HG02970 (cell line): ENCODE results near the gene OR11L1.

Experiments
- ATAC-seq: cut with Tn5 transposase; IDR thresholded peaks from one replicate; pipeline ENCODE4 v1.9.1; 2021; ENCODE audit warnings: mild to moderate bottlenecking, moderate library complexity, moderate number of reproducible peaks; ENCODE audit not compliant: unreplicated experiment, low FRiP score

The OR11L1 gene

GRCh38 chr1:247841796-247842195 lies at the start of gene OR11L1:
TSS of gene OR11L1 (minus strand) at chr1:247841896. CDS start at chr1:247841896, 0 bp downstream.
- ATAC-seq: no peak

DNA sequence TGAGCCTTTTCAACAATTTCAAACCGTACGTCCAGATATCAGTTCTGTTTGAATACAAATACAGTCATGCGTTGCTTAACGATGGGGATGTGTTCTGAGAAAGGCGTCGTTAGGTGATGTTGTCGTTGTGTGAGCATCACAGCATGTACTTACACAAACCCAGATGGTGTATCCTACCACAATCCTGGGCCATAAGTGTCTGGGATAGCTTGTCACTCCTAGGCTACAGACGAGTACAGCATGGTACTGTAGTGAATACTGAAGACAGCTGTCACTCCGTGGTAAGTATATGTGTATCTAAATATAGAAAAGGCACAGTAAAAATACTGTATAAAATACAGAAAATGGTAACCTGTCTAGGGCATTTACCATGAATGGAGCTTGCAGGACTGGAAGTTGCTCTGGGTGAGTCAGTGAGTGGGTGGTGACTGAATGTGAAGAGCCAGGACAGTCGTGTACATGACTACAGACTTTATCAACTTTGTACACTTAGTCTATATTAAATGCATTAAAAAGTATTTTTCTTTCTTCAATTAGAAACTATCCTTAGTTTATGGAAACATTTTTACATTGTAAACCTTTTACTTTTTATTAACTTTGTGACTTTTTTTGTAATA lies 43.2 kb upstream of the OR11L1 start:
- ATAC-seq: no peak

DNA sequence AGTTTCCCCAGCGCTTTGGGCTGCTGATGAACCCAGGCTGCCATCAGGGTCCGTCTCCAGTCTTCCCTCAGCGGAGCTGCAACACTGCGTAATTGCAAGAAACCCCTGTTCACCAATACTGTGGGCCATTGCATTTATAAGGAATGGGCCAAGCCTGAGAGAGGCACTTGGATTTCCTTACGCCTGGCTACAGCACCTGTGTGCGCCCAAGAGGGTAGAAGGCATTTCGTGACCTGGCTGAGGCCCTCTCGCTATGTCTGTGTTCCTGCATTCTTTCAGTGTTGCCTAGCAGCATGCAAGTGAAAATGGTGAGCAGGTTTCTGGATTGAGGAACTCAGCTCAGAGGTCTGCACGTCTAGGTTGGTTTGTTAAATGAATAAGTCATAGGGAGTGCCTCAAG lies 41.6 kb upstream of the OR11L1 start:
- no peak for ATAC-seq

GRCh38 chr1:247865416-247865815 lies 23.7 kb upstream of the OR11L1 start:
- ATAC-seq: no peak

GRCh38 chr1:247864644-247865043 lies 22.9 kb upstream of the OR11L1 start:
- no peak for ATAC-seq

- no peak for ATAC-seq
Observed at GRCh38 chr1:247862756-247863155, 21.1 kb upstream of the OR11L1 start.

DNA sequence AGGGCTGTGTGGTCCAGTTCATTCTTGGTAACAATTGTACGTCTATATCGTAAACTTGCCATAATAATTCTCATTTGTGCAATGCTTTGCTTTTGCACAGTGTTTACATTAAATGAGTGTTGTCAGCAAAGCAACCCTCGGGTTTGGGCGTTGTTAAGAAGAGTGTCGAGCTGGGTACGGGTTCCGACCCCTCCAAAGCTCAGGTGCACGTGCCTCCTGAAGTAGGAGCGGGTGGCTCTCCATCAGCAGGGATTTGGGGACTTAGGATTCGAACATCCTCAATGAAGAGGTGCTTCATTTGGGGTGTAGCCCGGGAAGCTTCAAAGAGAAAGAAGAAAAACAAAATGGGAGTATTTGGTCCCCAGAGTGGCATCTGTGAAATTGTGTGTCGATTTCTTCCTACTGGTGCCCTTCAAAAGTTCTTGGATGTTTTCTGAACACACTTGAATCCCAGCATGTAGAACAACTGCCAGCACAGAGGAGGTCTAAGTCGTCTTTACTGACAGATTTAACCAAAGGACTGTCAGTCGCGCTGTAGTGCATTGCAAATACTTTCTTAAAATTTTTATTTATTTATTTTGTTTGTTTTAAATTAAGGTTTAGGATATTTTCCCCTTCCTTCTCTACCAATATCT lies 16.4 kb upstream of the OR11L1 start:
- ATAC-seq: no peak

DNA sequence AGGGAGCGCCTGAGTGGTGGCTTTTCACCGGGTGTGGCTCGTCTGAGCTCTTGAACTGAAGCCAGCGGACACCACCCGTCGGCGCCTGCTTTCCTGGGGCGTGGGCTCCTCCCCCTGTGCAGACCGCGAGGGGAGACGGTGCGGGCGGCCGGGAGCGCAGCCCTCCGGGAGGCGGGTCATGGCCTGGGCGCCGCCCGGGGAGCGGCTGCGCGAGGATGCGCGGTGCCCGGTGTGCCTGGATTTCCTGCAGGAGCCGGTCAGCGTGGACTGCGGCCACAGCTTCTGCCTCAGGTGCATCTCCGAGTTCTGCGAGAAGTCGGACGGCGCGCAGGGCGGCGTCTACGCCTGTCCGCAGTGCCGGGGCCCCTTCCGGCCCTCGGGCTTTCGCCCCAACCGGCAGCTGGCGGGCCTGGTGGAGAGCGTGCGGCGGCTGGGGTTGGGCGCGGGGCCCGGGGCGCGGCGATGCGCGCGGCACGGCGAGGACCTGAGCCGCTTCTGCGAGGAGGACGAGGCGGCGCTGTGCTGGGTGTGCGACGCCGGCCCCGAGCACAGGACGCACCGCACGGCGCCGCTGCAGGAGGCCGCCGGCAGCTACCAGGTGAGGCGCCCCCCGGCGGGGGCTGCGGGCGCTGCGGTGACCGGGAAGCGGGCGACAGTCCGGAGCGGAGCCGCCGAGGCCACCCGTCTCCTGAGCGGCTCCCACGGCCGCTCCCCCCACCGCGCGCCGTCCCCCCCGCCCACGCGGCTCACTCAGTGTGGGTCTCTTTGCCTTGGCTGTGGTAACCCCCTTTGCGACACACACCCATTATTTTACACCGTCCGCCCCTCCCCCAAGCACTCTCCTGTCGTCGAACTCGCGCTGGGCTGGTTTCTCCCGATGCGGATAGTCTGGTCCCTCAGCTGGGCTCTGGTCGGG lies 15.6 kb upstream of the OR11L1 start, which contains the start of gene TRIM58:
TRIM58 (plus strand) TSS at position 119 of the 916 bp plus-strand sequence; CDS start at position 179, 60 bp downstream.
- ATAC-seq: no peak

- no peak for ATAC-seq
Observed at GRCh38 chr1:247855911-247856310, 14.2 kb upstream of the OR11L1 start.

DNA sequence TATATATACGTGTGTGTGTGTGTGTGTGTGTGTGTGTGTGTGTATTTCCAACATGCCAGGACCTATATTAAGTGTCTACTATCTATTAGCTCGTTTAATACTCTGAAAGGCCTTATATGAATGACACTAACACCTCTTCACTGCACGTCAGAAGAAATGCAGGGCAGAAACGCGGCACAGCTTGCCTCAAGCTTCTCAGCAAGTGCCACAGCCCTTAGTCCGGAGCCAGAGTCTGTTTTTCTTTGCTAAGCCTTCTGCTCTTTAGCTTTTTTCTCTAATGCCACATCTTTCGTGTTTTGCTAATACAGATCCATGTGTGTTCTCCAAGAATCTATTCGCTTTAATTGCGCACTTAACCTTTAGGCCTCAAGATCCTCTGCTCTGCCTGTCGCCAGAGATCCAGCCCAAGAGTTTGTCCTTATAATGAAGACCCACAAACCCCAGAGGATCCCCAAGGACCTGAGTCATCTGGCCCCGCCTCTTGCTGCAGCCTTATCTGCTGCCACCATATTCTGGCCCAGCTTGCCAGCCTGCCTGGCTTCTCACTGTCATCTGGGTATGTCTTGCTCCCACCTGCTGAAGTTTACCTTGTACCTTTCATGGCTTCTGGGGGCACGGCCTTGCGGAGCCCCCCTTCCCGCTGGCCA lies 13.3 kb upstream of the OR11L1 start:
- ATAC-seq: no peak

- no peak for ATAC-seq
Observed at GRCh38 chr1:247849616-247850015, 7.9 kb upstream of the OR11L1 start.

GRCh38 chr1:247848346-247848745 lies 6.7 kb upstream of the OR11L1 start:
- ATAC-seq: no peak

DNA sequence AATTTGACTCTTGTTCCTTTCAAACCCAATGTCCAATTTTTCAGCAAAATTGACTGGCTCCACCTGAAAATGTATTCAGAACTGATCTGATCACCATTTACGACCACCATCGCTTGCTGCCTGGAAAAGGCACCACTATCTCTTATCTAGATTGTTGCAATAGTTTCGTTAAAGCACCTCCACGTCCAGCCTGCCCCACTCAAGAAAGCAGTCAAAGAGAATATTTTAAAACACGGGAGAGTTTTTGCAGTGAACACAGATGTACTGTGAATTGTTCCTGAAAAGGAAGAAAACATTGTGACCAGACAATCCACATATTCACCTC lies 4.0 kb upstream of the OR11L1 start:
- no peak for ATAC-seq

DNA sequence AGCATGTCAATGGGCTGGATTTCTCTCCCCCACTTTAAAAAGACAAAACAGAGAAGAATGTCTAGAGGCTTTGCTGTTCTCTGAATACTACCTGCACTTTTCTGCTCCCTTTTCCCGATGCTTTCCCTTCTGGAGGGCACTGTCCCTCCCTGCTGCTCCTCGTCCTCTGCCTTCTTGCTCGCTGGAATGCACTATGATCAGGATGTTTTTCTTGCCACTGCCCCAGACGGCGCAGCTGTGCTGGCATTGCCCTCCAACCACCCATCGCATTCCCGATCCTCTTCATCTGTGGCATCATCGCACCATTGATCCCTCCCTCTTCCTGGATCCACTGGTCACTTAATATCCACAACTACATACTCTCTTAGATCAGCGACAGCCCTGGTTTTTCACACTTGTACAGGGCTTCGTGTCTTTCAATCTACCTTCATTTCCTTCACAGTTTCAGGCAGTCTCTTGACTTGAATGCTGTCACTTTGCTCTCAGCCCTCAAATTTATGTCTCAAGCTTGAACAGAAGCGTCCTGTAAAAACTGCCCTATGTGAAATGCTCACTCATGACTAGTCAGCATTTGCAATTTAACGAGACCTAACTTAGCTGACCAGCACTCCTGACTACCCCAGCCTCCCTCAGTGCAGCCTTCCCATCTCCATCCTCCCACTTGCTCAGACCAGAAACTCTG lies 3.5 kb upstream of the OR11L1 start:
- ATAC-seq: no peak

DNA sequence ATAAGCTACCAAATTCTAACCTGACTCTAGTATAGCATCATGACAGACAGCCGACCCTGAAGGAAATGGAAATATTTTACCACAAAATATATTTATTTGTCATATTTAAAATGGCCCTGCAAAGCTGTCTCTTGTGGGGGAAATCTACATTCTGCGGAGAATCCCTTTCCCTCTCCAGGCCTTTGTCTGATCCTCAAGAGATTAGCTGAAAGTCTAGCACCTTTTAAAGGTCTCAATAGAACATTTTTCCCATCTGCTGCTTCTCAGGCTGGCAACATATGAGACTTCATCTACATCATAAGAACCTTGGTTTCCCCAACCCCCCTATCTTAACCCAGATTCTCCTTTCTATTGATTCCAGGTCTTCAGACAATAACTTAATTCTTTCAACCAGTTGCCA lies 1.7 kb upstream of the OR11L1 start:
- ATAC-seq: no peak

DNA sequence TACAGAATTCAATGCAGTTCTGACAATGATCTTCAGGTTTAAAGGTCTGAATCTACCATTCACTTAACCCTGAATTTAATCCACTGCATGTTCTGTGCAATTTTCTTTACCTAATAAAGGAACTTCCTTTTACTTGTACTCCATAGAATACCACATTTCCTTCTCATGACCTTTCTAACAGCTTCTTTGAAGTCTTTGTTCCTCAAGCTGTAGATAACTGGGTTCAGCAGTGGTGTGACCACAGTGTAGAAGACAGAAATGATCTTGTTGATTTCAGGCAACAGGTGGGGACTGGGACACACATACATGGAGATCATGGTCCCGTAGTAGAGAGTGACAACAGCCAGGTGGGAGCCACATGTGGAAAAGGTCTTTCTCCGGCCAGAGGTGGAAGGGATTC lies 878 bp downstream of the OR11L1 start:
- ATAC-seq: no peak

DNA sequence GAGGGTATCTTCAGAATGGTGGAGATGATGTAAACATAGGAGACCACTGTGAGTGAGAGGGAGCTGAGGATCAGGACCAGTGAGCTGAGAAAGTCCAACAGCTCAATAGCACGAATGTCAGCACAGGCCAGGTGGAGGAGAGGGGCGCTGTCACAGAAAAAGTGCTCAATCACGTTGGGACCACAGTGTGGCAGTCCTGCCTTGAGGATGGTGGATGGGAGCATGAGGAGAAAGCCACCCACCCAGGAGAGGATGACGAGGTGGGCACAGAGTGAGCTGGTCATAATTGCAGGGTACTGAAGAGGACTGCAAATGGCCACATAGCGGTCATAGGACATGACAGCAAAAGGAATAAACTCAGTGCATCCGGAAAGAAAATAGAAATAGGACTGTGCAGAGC lies 8.1 kb downstream of the OR11L1 start:
- ATAC-seq: no peak

- no peak for ATAC-seq
Observed at GRCh38 chr1:247829656-247830055, 12.0 kb downstream of the OR11L1 start.

DNA sequence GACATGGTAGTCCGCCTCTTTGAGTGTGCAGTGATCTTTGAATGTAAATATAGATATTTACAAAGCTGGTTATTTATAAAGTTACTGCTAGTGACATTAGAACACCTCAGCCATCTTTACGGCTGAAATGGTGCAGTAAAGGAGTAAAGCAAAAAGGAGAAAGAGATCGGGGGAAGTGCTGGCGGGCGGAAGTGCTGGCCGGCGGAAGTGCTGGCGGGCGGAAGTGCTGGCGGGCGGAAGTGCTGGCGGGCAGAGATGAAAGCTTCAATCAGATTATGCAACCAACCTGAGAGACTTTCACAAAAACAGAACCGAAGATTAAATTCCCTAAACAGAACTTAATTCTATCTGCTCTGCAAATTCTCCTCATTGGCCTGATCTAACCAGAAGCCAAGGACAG lies 16.3 kb downstream of the OR11L1 start:
- no peak for ATAC-seq

GRCh38 chr1:247824023-247824422 lies 17.7 kb downstream of the OR11L1 start, which contains the start of gene OR14A16:
TSS of gene OR14A16 (minus strand) at chr1:247824119. CDS start at chr1:247815729, 8,390 bp downstream.
- no peak for ATAC-seq
